Measurements from ENCODE around the gene PGRMC1.

The PGRMC1 gene

GRCh38 chrX:119236623-119237561, 807 bp downstream of the PGRMC1 start (continued):
- TF ChIP-seq KLF8 (tag by site-specific recombination; IDR thresholded peaks at IDR 0.05) (peak; percentile 55), ZNF184 (tag by site-specific recombination; IDR thresholded peaks at IDR 0.05) (no peak), ZNF670 (tag by site-specific recombination; IDR thresholded peaks at IDR 0.05; ENCODE audit: low read depth) (no peak; the same call in 1 of the 2 replicates), PBX3 (CRISPR knock-in tag; IDR thresholded peaks at IDR 0.05) (0 out of 2 replicates have a peak, but pooled peaks have one; percentile 28), ZNF549 (tag by site-specific recombination; IDR thresholded peaks at IDR 0.05) (no peak), ZNF777 (tag by site-specific recombination; IDR thresholded peaks at IDR 0.05; ENCODE audit: borderline replicate concordance) (0 out of 2 replicates have a peak, but pooled peaks have one; percentile 53), ZNF341 (tag by site-specific recombination; IDR thresholded peaks at IDR 0.05; ENCODE audit: low read depth) (peak; percentile 48; the same call in 1 of the 2 replicates), ZNF426 (tag by site-specific recombination; IDR thresholded peaks at IDR 0.05) (no peak), YY1 (tag by site-specific recombination; IDR thresholded peaks at IDR 0.05) (peak; percentile 3; the same call in 1 of the 2 replicates), TRIM28 (IDR thresholded peaks at IDR 0.05; ENCODE audit: borderline replicate concordance, low read length) (no peak), GLIS2 (tag by site-specific recombination; IDR thresholded peaks at IDR 0.05) (no peak; the same call in none of the 2 replicates), ZNF704 (tag by site-specific recombination; IDR thresholded peaks at IDR 0.05) (no peak), ZNF624 (tag by site-specific recombination; IDR thresholded peaks at IDR 0.05) (no peak), ZEB2 (tag by site-specific recombination; IDR thresholded peaks at IDR 0.05) (peak; percentile 55; the same call in 1 of the 2 replicates), ZNF785 (tag by site-specific recombination; IDR thresholded peaks at IDR 0.05) (no peak), ZNF221 (tag by site-specific recombination; IDR thresholded peaks at IDR 0.05; ENCODE audit: borderline replicate concordance) (no peak), ZNF654 (tag by site-specific recombination; IDR thresholded peaks at IDR 0.05; ENCODE audit: low read depth) (no peak), ZNF514 (tag by site-specific recombination; IDR thresholded peaks at IDR 0.05) (no peak), ZNF2 (tag by site-specific recombination; IDR thresholded peaks at IDR 0.05) (peak; percentile 78), ZNF473 (tag by site-specific recombination; IDR thresholded peaks at IDR 0.05) (no peak), ZNF830 (tag by site-specific recombination; IDR thresholded peaks at IDR 0.05; ENCODE audit: low read depth) (no peak), PRDM4 (tag by site-specific recombination; IDR thresholded peaks at IDR 0.05) (no peak), EGR2 (tag by site-specific recombination; IDR thresholded peaks at IDR 0.05; ENCODE audit: low read depth) (peak; percentile 41; the same call in 1 of the 2 replicates)
- TF ChIP-seq, protein P1, sequence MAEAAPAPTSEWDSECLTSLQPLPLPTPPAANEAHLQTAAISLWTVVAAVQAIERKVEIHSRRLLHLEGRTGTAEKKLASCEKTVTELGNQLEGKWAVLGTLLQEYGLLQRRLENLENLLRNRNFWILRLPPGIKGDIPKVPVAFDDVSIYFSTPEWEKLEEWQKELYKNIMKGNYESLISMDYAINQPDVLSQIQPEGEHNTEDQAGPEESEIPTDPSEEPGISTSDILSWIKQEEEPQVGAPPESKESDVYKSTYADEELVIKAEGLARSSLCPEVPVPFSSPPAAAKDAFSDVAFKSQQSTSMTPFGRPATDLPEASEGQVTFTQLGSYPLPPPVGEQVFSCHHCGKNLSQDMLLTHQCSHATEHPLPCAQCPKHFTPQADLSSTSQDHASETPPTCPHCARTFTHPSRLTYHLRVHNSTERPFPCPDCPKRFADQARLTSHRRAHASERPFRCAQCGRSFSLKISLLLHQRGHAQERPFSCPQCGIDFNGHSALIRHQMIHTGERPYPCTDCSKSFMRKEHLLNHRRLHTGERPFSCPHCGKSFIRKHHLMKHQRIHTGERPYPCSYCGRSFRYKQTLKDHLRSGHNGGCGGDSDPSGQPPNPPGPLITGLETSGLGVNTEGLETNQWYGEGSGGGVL (tag by site-specific recombination; IDR thresholded peaks at IDR 0.05) = peak; percentile 80
- TF ChIP-seq, protein P2, sequence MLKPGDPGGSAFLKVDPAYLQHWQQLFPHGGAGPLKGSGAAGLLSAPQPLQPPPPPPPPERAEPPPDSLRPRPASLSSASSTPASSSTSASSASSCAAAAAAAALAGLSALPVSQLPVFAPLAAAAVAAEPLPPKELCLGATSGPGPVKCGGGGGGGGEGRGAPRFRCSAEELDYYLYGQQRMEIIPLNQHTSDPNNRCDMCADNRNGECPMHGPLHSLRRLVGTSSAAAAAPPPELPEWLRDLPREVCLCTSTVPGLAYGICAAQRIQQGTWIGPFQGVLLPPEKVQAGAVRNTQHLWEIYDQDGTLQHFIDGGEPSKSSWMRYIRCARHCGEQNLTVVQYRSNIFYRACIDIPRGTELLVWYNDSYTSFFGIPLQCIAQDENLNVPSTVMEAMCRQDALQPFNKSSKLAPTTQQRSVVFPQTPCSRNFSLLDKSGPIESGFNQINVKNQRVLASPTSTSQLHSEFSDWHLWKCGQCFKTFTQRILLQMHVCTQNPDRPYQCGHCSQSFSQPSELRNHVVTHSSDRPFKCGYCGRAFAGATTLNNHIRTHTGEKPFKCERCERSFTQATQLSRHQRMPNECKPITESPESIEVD (tag by site-specific recombination; IDR thresholded peaks at IDR 0.05) = no peak
- TF ChIP-seq, protein P3, sequence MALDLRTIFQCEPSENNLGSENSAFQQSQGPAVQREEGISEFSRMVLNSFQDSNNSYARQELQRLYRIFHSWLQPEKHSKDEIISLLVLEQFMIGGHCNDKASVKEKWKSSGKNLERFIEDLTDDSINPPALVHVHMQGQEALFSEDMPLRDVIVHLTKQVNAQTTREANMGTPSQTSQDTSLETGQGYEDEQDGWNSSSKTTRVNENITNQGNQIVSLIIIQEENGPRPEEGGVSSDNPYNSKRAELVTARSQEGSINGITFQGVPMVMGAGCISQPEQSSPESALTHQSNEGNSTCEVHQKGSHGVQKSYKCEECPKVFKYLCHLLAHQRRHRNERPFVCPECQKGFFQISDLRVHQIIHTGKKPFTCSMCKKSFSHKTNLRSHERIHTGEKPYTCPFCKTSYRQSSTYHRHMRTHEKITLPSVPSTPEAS (tag by site-specific recombination; IDR thresholded peaks at IDR 0.05) = peak; percentile 95
- TF ChIP-seq, protein P4, sequence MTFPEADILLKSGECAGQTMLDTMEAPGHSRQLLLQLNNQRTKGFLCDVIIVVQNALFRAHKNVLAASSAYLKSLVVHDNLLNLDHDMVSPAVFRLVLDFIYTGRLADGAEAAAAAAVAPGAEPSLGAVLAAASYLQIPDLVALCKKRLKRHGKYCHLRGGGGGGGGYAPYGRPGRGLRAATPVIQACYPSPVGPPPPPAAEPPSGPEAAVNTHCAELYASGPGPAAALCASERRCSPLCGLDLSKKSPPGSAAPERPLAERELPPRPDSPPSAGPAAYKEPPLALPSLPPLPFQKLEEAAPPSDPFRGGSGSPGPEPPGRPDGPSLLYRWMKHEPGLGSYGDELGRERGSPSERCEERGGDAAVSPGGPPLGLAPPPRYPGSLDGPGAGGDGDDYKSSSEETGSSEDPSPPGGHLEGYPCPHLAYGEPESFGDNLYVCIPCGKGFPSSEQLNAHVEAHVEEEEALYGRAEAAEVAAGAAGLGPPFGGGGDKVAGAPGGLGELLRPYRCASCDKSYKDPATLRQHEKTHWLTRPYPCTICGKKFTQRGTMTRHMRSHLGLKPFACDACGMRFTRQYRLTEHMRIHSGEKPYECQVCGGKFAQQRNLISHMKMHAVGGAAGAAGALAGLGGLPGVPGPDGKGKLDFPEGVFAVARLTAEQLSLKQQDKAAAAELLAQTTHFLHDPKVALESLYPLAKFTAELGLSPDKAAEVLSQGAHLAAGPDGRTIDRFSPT (tag by site-specific recombination; IDR thresholded peaks at IDR 0.05) = peak; percentile 37; the same call in 1 of the 2 replicates
